ACC112 (cell line): ENCODE measurements around the gene NFIX.
"Not testable (repeated sequence)": the region's sequence is repeated elsewhere in the genome, so short reads cannot be mapped to it uniquely, and the experiment has no call there.

Experiments used
- H2AFZ ChIP-seq: fragments of 200-600 bp; sonication (generic); one replicate; pipeline ENCODE4 v1.6.0; 2017; ENCODE audit warnings: antibody characterized with exemption, low read length; ENCODE audit not compliant: unreplicated experiment
- H3K27ac ChIP-seq: fragments of 200-600 bp; sonication (generic); 2 replicates; pipeline ENCODE4 v1.5.1; 2014; ENCODE audit warnings: low read depth, mild to moderate bottlenecking, antibody characterized with exemption, low read length, moderate library complexity
- H3K27me3 ChIP-seq: fragments of 200-600 bp; sonication (generic); 2 replicates; pipeline ENCODE4 v1.6.1; 2014; ENCODE audit warnings: mild to moderate bottlenecking, antibody characterized with exemption, low read length, moderate library complexity, mixed read lengths; ENCODE audit not compliant: insufficient read depth
- H3K36me3 ChIP-seq: fragments of 200-600 bp; sonication (generic); 2 replicates; pipeline ENCODE4 v1.6.1; 2016; ENCODE audit warnings: mild to moderate bottlenecking, antibody characterized with exemption, low read length, moderate library complexity, mixed read lengths; ENCODE audit not compliant: insufficient read depth
- H3K4me1 ChIP-seq: fragments of 200-600 bp; sonication (generic); one replicate; pipeline ENCODE4 v1.6.1; 2016; ENCODE audit warnings: low read length, mixed read lengths; ENCODE audit not compliant: insufficient read depth, unreplicated experiment, control insufficient read depth
- H3K4me3 ChIP-seq: fragments of 200-600 bp; sonication (generic); 2 replicates; pipeline ENCODE4 v1.5.1; 2014; ENCODE audit warnings: mild to moderate bottlenecking, low read depth, low read length
- H3K79me2 ChIP-seq: fragments of 200-600 bp; sonication (generic); one replicate; pipeline ENCODE4 v1.6.0; 2016; ENCODE audit warnings: low read length; ENCODE audit not compliant: control insufficient read depth, unreplicated experiment, insufficient read depth

NFIX gene

DNA sequence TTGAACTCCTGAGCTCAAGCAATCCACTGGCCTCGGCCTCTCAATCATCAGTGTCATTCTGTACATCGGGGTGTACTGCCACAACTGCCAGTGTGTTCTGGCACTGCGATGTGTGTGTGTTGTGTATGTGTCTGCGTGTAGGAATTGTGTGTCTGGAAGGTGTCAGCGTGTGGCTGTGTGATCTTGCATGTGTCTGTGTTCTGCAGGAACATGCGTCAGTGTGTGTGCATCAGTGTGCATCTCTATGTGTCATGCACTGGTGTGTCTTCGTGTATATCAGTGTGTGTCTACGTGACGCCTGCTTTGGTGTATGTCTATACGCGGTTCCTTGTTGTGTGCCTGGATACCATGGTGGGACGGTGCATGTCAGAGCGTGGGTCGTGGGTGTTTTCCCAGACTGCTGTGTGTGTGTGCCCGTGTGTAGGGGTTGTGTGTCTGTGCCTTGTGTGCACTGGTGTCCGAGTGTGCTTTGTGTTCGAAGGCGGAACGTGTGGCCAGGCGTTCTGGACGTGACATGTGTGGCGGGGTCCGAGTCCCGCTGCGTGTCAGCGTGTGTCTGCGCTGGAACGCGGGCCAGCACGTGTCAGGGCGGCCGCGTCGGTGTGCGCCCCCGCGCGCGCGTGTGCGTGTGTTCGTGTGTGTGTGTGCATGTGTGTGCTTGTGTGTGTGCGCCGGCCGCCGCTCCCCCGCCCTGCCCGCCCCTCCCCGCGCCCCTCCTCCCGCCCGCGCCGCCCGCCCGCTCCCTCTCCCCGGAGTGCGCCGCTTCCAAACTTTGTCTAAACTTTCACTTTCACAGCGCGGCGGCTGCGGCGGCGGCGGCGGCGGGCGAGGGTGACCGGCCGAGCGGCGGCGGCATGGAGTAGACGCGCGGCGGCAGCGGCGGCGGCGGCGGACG lies at the start of gene NFIX:
NFIX (plus strand) TSS at position 775 of the 895 bp plus-strand sequence. CDS start 363 bp downstream, outside the sequence.
- H3K36me3 ChIP-seq = no peaks in the 10 kb centered on the region
- peak within 1 kb of the TSS; percentile 95 for H3K4me3 ChIP-seq
- peak within 1 kb of the TSS; percentile 75 for H2AFZ ChIP-seq
- H3K79me2 ChIP-seq = peaks cover 39% of the 10 kb centered on the region
- peaks cover 3% of the 10 kb centered on the region for H3K4me1 ChIP-seq
- no peaks in the 10 kb centered on the region for H3K27me3 ChIP-seq
- H3K27ac ChIP-seq = peak within 1 kb of the TSS; percentile 47; the same call in 1 of the 2 replicates

GRCh38 chr19:12945479-12946091 lies 49.7 kb upstream of the NFIX start, which contains the start of gene RAD23A:
Gene RAD23A (plus strand): TSS chr19:12945862. CDS start chr19:12945949, 87 bp downstream.
- peaks cover 23% of the 10 kb centered on the region for H3K4me1 ChIP-seq
- H3K27me3 ChIP-seq = no peaks in the 10 kb centered on the region
- no peak within 1 kb of the TSS for H2AFZ ChIP-seq
- peak within 1 kb of the TSS; percentile 96 for H3K27ac ChIP-seq
- H3K4me3 ChIP-seq = peak within 1 kb of the TSS; percentile 99
- peaks cover 50% of the 10 kb centered on the region for H3K79me2 ChIP-seq
- peaks cover 16% of the 10 kb centered on the region for H3K36me3 ChIP-seq

GRCh38 chr19:12946092-12946721 lies 49.1 kb upstream of the NFIX start:
- Histone ChIP-seq H3K27ac (peak overlapping the region; percentile 96), H2AFZ (no peak overlapping the region), H3K79me2 (peaks cover 43% of the 10 kb centered on the region), H3K4me1 (peaks cover 18% of the 10 kb centered on the region), H3K4me3 (peak overlapping the region; percentile 99), H3K27me3 (no peaks in the 10 kb centered on the region), H3K36me3 (peaks cover 10% of the 10 kb centered on the region; the same call in 1 of the 2 replicates)

DNA sequence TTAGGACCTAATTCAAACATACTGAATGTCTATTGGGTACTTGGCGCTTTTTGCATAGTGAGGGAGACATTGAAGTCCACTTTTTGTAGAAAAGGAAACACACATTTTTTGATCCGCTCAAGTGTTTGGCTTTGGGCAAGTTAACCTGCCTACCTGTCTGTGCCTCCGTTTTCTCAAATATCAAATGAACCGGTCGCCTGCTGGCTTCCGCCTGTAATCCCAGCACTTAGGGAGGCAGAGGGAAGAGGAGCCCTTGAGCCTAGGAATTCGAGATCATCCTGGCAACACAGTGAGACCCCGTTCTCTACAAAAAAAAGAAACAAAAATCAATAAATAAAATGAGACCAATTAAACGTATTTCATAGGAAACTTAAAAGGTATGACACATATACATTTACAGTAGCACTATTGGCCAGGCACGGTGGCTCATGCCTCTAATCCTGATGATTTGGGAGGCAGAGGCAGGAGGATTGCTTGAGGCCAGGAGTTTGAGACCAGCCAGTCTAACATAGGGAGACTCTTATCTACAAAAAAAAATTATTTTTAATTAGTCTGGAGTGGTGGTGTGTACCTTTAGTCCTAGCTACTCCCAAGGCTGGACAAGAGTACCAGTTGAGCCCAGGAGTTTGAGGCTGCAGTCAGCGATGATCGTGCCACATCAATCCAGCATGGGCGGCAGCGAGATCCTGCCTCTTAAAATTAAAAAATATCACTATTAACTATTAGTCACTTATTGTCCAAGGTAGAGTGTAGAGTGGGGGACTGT lies 48.4 kb upstream of the NFIX start:
- Histone ChIP-seq H3K36me3 (peaks cover 10% of the 10 kb centered on the region; the same call in 1 of the 2 replicates), H2AFZ (no peak overlapping the region), H3K27me3 (no peaks in the 10 kb centered on the region), H3K27ac (peak overlapping the region; percentile 96), H3K4me3 (peak overlapping the region; percentile 99), H3K79me2 (peaks cover 42% of the 10 kb centered on the region), H3K4me1 (peaks cover 22% of the 10 kb centered on the region)

DNA sequence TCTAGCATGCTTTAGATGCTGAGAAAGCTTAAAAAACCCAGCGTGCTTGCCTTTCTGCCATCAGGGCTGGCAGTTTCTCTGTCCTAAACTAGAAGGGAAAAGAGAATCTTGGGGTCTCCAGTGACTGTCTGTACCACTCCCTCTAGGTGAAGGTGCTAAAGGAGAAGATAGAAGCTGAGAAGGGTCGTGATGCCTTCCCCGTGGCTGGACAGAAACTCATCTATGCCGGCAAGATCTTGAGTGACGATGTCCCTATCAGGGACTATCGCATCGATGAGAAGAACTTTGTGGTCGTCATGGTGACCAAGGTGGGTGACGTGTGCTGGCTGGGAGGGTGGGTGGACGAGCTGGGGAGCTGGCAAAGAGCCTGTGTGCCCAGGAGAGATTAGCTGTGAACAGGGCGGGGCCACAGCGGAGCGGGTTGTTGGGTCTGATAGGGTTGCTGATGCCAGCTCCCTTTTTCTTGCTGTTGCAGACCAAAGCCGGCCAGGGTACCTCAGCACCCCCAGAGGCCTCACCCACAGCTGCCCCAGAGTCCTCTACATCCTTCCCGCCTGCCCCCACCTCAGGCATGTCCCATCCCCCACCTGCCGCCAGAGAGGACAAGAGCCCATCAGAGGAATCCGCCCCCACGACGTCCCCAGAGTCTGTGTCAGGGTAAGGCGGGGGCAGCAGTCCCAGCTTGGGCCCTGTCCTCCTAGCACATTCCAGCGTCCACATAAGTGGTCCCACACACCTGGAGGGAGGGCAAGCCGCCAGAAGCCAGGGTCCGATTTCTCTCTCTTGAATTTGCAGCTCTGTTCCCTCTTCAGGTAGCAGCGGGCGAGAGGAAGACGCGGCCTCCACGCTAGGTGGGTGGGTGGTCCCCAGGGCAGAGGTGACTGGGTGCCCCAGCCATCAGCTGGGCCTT lies 47.3 kb upstream of the NFIX start:
- peaks cover 39% of the 10 kb centered on the region for H3K79me2 ChIP-seq
- peak overlapping the region; percentile 99; the same call in 1 of the 2 replicates for H3K4me3 ChIP-seq
- H2AFZ ChIP-seq = no peak overlapping the region
- no peaks in the 10 kb centered on the region for H3K27me3 ChIP-seq
- peaks cover 27% of the 10 kb centered on the region for H3K4me1 ChIP-seq
- peaks cover 10% of the 10 kb centered on the region; the same call in 1 of the 2 replicates for H3K36me3 ChIP-seq
- peak overlapping the region; percentile 96; the same call in 1 of the 2 replicates for H3K27ac ChIP-seq

DNA sequence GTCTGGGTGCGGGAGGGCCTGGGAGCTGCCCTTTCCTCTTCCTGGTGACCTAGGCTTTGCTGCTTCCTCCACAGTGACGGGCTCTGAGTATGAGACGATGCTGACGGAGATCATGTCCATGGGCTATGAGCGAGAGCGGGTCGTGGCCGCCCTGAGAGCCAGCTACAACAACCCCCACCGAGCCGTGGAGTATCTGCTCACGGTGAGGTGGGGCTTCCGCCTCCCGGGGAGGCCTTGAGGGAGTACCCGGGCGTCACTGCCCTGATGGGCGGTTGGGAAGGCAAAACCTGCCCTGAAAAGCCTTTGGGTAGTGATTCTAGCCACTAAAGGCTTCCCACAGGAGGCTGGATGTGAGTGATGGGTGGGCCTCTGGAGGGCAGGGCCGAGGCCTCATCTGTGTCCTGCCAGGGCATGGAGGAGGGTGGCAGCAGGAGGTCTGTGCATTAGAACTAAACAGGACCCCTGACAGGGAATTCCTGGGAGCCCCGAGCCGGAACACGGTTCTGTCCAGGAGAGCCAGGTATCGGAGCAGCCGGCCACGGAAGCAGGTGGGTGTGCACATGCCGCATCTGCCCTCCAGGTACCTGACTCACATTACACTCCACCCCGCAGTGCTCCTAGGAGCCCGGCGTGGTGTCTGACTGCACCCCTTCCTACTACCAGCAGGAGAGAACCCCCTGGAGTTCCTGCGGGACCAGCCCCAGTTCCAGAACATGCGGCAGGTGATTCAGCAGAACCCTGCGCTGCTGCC lies 46.5 kb upstream of the NFIX start:
- Histone ChIP-seq H3K4me3 (no peak overlapping the region), H2AFZ (no peak overlapping the region), H3K27me3 (no peaks in the 10 kb centered on the region), H3K27ac (no peak overlapping the region), H3K36me3 (peaks cover 4% of the 10 kb centered on the region; the same call in 1 of the 2 replicates), H3K4me1 (peaks cover 31% of the 10 kb centered on the region), H3K79me2 (peaks cover 33% of the 10 kb centered on the region)

DNA sequence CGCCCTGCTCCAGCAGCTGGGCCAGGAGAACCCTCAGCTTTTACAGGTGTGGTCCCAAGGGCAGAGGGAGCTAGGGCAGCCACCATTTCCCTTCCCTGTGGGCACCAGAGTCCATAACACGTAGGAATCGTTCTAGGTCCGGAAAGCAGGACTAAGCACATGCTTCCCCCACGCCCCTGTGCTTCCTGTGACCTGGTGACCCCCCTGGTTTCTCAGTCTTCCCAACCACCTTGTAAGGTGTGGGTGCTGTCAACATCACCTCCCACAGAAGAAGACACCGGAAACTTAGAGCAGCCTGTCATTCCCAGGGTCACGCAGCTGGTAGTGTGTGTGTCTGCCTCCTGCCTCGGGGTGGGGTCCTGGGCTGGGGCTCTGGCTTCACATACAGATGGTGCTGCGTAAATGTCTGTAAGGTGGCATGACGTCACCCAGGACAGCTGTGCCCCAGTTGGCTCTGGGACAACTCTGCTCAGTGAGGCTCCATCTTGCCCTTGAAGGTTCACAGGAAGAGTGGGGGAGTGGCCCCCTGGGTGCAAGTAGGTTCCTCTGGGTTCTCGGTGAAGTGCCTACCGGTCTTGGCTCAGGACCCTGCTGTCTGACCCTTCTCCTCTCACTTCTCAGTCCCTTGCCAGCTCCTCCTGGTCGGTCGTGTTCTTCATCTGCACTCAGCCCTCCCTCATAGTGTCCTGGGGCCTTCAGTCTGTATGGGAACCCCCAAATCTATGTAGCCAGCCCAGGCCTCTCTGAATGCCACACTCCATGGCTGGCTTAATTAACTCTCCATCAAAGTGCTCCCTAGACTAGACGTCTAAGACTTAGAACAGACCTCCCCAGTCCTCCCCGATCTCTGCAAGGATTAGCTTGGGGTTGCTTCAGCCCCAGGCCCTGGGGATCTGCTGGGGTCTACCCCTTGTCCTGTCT lies 45.7 kb upstream of the NFIX start:
- Histone ChIP-seq H2AFZ (no peak overlapping the region), H3K4me1 (peaks cover 39% of the 10 kb centered on the region), H3K79me2 (peaks cover 40% of the 10 kb centered on the region), H3K36me3 (peaks cover 4% of the 10 kb centered on the region; the same call in 1 of the 2 replicates), H3K4me3 (no peak overlapping the region), H3K27me3 (no peaks in the 10 kb centered on the region), H3K27ac (no peak overlapping the region; the same call in 1 of the 2 replicates)

DNA sequence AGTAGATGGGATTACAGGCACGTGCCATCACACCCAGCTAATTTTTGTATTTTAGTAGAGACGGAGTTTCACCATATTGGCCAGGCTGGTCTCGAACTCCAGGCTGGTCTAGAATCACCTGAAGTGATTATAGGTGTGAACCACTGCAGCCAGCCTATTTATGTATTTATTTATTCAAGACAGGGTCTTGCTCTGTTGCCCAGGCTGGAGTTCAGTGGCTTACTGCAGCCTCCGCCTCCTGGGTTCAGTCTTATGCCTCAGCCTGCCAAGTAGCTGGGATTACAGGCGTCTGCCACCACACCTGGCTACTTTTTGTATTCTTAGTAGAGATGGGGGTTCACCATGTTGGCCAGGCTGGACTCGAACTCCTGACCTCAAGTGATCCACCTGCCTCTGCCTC lies 43.2 kb upstream of the NFIX start:
- not testable (repeated sequence) for H3K36me3 ChIP-seq, H3K4me3 ChIP-seq, H3K27me3 ChIP-seq, H2AFZ ChIP-seq
- Histone ChIP-seq H3K4me1 (peaks cover 50% of the 10 kb centered on the region), H3K27ac (peak overlapping the region; percentile 100), H3K79me2 (peaks cover 54% of the 10 kb centered on the region)
